Measurements from ENCODE around the gene CHRD.

The CHRD gene

DNA sequence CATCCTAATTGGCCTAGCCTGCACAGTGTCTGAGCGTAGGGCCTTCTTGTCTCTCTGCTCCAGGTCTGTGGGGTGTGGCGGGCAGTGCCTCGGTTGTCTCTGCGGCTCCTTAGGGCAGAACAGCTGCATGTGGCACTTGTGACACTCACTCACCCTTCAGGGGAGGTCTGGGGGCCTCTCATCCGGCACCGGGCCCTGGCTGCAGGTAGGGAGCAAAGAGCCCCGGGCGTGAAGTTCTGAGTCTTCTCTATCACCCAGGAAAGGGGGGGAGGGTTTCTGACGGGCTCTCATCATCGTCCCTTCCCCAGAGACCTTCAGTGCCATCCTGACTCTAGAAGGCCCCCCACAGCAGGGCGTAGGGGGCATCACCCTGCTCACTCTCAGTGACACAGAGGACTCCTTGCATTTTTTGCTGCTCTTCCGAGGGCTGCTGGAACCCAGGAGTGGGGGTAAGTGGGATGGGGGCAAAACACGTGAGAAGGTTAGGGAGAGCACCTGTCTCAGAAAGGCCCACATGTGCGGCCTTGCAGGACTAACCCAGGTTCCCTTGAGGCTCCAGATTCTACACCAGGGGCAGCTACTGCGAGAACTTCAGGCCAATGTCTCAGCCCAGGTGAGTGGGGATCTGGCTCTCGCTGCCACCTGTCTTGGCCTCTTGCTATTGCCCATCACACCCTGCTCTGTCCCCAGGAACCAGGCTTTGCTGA, 2.6 kb downstream of the CHRD start:
- no peak for DNase-seq (ENCODE audit: low read depth)

DNA sequence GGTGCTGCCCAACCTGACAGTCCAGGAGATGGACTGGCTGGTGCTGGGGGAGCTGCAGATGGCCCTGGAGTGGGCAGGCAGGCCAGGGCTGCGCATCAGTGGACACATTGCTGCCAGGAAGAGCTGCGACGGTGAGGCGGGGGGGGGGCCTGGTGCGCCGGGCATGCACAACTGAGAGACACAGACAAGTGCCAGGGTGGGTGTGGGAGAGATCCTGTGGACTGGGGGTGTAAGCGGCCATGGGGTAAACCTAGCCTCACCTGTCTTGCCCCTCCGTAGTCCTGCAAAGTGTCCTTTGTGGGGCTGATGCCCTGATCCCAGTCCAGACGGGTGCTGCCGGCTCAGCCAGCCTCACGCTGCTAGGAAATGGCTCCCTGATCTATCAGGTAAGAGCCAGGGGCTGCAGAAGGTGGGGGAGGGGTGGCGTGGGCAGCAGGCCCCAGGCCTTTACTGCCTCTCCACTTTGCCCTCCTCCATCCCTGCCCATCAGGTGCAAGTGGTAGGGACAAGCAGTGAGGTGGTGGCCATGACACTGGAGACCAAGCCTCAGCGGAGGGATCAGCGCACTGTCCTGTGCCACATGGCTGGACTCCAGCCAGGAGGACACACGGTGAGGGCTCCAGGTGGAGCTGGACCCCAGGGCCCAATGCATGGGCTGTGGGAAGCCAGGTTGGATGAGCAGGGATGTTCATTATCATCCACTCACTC, 3.3 kb downstream of the CHRD start:
- DNase-seq (ENCODE audit: low read depth), result no peak

DNA sequence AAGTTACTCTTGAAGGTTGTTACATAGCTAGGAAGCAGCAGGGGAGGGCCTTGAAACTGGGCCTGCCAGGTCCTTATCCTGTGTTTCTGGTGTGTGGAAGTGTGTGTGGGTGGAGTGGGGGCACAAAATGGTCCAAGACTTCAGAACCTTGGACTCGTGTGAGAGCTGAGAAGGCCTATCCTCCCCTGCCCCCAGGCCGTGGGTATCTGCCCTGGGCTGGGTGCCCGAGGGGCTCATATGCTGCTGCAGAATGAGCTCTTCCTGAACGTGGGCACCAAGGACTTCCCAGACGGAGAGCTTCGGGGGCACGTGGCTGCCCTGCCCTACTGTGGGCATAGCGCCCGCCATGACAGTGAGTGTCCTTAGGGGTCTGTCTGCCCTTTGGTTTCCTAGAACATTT, 4.5 kb downstream of the CHRD start:
- no peak for DNase-seq (ENCODE audit: low read depth)

DNA sequence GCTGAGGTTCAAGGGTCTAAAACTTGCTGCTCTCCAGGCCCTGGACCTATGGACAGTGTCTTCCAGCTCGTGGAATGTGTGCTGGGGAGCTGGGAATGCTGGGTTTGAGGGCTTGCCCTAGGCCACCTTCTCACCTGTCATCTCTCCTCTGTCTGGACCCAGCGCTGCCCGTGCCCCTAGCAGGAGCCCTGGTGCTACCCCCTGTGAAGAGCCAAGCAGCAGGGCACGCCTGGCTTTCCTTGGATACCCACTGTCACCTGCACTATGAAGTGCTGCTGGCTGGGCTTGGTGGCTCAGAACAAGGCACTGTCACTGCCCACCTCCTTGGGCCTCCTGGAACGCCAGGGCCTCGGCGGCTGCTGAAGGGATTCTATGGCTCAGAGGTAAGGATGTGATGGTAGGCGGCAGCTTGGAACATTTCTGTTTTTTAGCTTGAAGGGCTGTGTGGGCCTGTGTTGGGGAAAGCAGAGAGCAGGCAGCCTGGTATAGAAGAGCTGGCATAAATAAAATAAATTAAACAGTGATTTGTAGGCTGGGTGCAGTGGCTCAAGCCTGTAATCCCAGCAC, 5.1 kb downstream of the CHRD start:
- DNase-seq (ENCODE audit: low read depth), result no peak

DNA sequence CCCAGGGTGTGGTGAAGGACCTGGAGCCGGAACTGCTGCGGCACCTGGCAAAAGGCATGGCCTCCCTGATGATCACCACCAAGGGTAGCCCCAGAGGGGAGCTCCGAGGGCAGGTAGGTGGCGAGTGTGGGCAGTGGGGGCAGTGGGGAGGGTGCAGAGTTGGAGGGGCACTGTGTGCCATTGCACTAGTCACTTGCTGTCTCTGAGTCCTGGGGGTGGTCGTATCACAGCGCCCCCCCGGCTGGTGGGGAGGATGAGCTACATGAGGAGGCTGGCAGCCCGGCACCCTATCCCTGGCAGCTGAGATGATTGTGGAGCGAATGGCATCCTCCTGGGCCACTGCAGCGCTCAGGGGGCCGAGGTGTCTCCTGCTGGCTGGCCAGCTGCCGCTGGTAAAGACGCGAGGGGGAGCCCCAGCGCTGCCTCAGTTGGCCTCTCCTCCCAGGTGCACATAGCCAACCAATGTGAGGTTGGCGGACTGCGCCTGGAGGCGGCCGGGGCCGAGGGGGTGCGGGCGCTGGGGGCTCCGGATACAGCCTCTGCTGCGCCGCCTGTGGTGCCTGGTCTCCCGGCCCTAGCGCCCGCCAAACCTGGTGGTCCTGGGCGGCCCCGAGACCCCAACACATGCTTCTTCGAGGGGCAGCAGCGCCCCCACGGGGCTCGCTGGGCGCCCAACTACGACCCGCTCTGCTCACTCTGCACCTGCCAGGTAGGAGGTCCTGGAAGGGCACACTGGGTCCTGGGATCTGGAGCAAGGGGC, 6.4 kb downstream of the CHRD start:
- DNase-seq (ENCODE audit: low read depth), result no peak

DNA sequence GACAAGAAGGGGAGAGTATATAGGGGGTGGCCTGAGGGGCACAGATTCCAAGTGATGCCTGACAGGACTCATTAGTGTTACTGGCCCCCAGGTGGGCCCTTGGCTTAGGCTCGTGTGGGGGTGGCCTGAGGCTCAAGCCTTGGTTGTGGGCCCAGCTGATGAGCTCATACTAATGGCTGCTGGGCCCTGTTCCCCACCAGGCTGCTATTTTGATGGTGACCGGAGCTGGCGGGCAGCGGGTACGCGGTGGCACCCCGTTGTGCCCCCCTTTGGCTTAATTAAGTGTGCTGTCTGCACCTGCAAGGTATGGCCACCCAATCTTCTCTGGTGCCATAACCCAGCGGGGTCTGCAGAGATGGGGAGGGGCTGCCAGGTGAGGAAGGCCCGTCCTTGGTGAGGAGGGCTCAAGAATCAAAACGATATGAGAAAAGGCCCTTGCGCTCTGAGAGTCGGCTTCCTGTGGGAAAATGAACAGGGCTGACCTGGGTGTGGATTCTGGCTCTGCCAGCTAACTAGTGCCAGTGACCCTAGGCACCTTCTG, 7.4 kb downstream of the CHRD start:
- DNase-seq (ENCODE audit: low read depth), result no peak

DNA sequence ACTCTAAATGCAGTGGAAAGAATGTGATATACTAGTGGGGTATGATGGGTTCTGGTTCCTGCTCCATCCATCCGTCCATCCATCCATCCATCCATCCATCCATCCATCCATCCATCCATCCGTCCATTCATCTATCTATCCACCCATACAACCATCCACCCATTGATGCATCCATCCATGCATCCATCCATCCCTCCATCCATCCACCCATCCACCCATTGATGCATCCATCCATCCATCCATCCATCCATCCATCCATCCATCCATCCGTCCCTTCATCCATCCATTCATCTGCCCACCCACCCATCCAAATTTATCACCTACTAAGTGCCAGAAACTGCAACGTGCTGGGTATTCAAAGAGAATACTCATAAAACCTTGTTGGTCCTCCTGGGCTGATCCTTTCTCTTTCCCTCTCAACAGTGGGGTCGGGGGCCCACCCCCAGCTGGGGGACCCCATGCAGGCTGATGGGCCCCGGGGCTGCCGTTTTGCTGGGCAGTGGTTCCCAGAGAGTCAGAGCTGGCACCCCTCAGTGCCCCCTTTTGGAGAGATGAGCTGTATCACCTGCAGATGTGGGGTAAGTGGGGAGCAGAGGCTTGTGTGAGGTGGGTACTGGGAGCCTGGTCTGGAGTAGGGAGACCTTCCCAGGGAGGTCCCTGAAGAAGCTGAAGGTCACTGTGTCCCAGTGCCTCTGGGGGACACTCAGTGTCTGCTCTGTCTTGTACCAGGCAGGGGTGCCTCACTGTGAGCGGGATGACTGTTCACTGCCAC, 8.5 kb downstream of the CHRD start:
- DNase-seq (ENCODE audit: low read depth), result no peak

DNA sequence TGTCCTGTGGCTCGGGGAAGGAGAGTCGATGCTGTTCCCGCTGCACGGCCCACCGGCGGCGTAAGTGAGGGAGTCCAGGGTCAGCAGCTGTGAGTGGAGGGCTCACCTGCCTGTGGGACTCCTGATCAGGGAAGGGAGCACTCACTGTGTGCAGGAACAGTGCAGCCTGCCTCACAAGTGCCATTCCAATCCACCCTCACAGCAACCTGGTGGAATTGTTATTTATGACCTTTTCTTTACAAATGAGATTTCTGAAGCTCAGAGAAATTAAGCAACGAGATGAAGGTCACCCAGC, 9.0 kb downstream of the CHRD start:
- no peak for DNase-seq (ENCODE audit: low read depth)

DNA sequence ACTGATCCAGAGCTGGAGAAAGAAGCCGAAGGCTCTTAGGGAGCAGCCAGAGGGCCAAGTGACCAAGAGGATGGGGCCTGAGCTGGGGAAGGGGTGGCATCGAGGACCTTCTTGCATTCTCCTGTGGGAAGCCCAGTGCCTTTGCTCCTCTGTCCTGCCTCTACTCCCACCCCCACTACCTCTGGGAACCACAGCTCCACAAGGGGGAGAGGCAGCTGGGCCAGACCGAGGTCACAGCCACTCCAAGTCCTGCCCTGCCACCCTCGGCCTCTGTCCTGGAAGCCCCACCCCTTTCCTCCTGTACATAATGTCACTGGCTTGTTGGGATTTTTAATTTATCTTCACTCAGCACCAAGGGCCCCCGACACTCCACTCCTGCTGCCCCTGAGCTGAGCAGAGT, 9.5 kb downstream of the CHRD start:
- DNase-seq (ENCODE audit: low read depth), result no peak

DNA sequence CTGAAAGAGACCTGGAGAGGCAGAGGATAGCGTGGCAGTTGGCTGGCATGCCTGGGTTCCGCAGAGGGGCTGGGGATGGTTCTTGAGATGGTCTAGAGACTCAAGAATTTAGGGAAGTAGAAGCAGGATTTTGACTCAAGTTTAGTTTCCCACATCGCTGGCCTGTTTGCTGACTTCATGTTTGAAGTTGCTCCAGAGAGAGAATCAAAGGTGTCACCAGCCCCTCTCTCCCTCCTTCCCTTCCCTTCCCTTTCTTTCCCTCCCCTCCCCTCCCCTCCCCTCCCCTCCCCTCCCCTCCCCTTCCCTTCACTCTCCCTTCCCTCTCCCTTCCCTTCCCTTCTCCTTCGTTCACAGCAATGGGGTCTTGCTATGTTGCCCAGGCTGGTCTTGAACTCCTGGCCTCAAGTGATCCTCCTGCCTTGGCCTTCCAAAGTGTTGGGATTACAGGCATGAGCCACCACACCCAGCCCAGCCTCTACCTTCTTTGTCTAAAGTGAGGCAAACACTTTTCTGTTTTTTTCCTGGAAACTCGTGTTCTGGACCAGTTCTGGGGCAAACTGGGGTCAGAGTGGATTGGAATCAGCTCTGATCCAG, 10.2 kb downstream of the CHRD start:
- no peak for DNase-seq (ENCODE audit: low read depth)

DNA sequence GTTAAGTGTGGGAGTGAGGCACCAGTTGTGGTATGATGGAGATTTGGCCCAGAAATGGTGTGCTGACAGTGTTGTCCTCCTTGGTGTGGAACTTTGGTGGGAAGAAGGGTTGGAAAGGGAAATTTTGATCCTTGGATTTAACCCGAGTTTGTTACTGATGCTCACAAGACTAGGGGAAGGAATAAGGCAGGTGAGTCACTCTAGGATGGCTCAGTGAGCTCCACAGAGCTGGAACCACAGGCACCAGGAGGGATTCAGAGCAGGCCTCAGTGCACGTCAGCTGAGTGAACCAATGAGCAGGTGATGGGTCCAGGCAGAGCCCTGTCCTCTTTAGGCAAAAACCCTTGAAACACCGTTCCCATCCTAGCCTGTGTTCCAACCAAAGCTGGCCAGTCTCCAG, 11.4 kb downstream of the CHRD start:
- DNase-seq (ENCODE audit: low read depth), result no peak

DNA sequence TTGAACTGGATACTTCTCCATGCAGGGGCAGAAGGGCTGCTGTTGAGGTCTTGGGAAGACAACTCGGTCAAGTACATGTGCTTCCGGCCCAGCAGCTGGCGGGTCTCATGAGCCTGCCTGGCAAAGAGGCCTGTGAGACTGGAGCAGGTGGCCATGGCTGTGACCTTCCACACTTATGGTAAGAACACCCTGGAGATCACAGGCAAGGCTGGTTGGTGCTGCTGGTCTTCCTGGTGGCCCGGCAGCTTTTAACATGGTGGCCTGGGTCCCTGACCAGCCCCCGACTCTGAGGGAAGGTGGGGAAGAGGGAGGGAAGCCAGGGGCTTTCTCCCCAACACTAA, 15.4 kb downstream of the CHRD start:
- DNase-seq (ENCODE audit: low read depth), result no peak

DNA sequence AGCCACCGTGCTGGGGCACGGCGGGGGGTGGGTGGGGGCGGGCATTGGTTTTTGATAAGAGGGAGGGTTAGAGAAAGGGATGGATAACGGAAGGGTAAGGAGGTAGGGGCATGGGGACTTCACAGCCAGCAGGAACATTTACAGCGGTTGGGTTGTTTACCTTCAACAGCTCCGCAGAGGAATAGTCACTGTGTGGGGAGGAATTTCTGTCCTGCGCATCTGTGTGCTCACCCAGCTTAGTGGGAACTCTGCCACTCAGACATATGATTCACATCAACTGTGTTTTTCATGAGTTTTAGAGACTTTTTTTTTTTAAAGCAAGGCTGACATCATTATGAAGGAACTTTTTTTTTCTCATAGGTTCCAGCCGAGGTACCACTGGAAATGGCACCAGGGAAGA, 19.6 kb downstream of the CHRD start:
- no peak for DNase-seq (ENCODE audit: low read depth)

DNA sequence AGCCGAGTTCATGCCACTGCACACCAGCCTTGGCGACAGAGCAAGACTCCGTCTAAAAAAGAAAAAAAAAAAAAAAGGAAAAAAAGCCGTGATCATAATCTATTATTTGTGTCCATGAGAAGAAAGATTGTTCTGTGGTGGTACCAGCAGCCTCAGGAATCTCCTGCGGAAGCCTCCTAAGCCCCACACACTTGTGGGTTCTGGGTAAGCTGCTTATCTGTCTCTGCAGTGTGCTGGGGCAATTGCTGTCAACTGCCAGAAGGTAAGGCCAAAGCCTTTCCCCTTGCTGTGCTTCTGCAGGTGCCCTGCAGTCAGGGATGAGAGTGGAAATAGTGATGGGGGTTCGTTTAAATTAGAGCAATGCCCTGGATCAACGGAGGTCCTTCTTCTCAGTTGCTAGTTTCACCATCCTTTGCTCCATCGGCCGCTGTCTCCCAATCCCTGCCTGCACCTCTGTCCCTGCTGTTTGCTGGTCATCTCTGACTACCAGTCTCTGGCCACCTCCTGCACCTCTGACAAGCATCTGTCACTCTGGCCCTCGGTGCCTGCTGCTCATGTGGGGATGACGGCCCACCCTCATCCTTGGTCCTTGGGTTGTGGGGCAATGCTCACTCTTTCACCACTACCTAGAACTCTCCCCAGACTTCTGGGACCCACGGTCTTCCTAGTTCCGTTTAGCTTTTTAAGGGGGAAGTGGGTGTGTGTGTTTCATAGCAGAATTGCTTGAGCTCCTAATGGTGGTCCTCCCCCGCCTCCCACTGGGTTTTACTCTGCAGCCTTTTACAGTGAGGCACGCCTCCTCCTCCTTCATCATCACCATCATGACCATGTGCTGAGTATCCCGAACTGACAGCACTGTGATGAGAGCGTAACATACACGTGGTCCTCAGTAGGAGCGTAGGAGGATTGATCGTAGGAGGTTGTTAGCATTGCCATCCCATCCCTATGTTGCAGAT, 25.5 kb downstream of the CHRD start:
- DNase-seq (ENCODE audit: low read depth), result no peak

DNA sequence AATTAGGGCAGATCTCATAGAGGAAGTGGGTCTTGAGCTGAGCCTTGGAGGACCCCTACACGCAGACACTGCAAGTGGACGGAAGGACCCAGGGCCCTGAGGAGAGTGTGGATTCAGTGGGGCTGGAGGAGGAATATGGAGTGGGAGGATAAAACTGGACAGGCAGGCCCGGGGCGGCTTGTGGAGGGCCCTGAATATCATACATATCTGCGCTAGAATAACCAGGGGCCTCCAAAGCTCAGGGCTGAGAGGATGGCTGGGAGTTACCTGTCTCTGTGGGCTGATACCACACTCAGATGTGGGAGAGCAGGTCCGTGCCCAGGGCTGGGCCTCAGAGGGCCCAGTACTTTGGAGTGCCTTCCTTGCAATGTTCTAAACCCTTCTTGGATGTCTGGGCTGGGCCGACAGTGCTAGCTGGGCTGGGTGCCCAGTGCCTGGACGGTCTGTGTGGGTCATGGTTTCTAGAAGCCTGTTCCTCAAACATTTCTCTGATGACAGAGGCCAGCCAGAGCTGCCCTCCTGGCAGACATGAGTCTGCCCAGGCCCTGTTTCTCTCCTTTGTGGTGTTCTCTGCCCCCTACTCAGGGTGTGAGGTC, 29.6 kb downstream of the CHRD start:
- no peak for DNase-seq (ENCODE audit: low read depth)

DNA sequence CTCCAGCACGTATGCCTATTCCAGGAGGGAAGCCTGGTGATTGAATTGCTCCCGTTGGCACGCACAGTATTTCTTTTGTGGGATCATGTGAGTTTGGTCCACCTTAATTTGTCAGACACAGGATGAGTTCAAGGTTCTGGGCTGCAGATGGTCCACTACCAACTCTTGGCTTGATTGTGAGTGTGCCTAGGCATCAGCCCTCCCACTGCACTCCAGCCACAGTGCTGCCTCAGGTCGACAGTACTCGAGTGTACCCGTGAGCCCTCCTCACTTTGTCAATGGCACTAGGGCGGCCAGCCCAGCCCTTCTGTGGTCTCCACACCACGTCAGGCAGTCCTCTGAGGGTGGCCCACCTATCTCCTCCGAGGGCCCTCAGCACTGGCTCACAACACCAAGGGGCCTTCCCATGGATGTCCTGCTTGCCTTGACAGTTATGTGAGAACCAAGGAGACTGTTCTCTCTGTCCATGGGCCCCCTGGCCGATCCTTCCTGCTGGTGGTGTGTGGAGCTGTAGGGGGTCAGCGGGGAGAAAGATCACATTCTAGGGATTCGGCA, 30.2 kb downstream of the CHRD start:
- no peak for DNase-seq (ENCODE audit: low read depth)

DNA sequence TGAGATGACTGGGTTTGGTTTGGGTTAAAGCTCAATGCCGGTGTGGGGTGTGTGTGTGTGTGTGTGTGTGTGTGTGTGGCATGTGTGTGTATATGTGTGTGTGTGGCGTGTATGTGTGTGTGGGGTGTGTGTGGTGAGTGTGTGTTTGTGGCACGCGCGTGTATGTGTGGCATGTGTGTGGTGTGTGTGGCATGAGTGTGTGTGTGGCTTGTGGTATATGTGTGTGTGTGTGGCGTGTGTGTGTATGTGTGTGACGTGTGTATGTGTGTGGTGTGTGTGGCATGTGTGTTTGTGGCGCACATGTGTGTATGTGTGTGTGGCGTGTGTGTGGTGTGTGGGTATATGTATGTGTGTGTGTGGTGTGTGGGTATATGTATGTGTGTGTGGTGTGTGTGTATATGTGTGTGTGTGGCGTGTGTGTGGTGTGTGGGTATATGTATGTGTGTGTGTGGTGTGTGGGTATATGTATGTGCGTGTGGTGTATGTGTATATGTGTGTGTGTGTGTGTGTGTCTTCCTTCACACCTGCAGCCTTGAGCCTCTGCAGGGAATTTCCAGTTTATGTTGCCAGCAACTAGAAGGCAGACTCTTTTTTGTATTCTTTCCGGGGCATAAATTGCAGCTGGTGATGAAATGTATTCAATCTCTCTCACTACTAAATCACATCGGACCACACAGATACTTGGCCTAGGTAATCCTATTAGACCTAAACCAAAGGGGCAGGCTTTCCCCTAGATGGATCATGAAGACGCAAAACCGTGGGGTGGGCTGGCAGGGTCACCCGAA, 34.8 kb downstream of the CHRD start:
- DNase-seq (ENCODE audit: low read depth), result no peak

DNA sequence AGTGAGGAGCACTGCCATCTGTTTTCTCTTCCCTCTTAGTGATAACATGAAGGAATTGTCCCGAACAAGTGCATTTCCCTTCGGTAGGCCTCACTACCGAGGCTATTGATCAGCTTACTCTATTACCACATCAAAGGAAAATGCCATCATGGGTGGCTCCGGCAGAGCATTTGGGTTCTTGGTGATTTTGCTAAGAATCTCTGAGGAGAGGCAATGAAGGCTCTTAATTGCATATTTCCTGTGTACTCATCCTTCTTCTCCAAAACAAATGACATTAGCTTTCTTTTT, 35.3 kb downstream of the CHRD start:
- DNase-seq (ENCODE audit: low read depth), result no peak

DNA sequence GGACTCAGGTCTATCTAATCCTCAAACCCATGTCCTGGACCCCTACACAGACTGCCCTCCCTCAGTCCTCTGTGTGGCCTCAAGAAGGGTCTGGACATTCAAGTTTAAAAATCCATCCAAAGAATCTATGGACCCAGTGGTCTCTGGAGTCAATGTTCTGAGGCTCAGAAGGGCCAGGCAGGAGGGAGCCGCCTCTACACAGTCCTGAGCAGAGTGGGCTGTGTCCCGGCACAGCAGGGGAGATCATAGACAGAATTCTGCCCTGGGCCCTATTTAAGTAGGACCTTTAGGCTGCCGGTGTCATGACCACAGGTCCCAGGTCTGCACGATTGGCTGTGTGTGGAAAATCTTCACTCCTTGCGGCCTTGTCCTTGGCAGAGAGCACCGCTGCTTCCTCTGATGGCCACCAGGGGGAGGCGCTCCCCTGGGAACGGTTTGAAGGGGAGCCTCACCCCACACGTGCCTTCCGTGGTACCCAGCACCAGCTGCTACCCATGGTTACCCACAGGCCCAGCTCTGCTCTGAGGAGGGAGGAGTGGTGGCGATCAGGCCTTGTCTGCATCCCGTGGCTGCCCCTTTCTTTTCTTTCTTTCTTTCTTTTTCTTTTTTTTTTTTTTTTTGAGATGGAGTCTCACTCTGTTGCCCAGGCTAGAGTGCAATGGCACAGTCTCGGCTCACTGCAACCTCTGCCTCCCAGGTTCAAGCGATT, 37.9 kb downstream of the CHRD start:
- peak; percentile 59 for DNase-seq (ENCODE audit: low read depth)
